Measurements from ENCODE around the gene SNRK.

The SNRK gene

GRCh38 chr3:43347774-43348173 lies 61.4 kb downstream of the SNRK start:
- H3K4me2 ChIP-seq (ENCODE audit: insufficient read depth, low read length): peak overlapping the region; percentile 29; the same call in 1 of the 2 replicates
- ATAC-seq (ENCODE audit: insufficient read depth, low read depth) (no peak), DNase-seq (no peak)
- H3K79me2 ChIP-seq (ENCODE audit: insufficient read depth, low read length): no peaks in the 10 kb centered on the region
- no peak overlapping the region for H2AFZ ChIP-seq (ENCODE audit: low read depth, low read length)
- no peaks in the 10 kb centered on the region for H4K20me1 ChIP-seq (ENCODE audit: insufficient read depth, low read length)
- H3K36me3 ChIP-seq (ENCODE audit: insufficient read depth, low read length): peaks cover 76% of the 10 kb centered on the region
- peak overlapping the region; percentile 19; the same call in 1 of the 2 replicates for H3K9ac ChIP-seq (ENCODE audit: low read depth, low read length)
- H3K27ac ChIP-seq (ENCODE audit: low read length): peak overlapping the region; percentile 93
- peaks cover 56% of the 10 kb centered on the region for H3K4me1 ChIP-seq (ENCODE audit: insufficient read depth, low read length)
- TF ChIP-seq CTCF (IDR thresholded peaks at IDR 0.05; ENCODE audit: borderline replicate concordance, extremely low read depth, low read length, poor library complexity, severe bottlenecking): no peak
- TF ChIP-seq EZH2 (IDR thresholded peaks at IDR 0.05; ENCODE audit: borderline replicate concordance, low read depth, low read length, severe bottlenecking): no peak
- H3K27me3 ChIP-seq (ENCODE audit: insufficient read depth, low read length, poor library complexity): no peaks in the 10 kb centered on the region
- H3K9me3 ChIP-seq (ENCODE audit: insufficient read depth, low read length, severe bottlenecking): peaks cover 10% of the 10 kb centered on the region
- no peak overlapping the region for H3K4me3 ChIP-seq (ENCODE audit: low read depth in 1 of 2, low read length in 2 of 2)

- Histone ChIP-seq H3K79me2 (ENCODE audit: insufficient read depth, low read length) (no peaks in the 10 kb centered on the region), H3K27me3 (ENCODE audit: insufficient read depth, low read length, poor library complexity) (no peaks in the 10 kb centered on the region), H3K4me2 (ENCODE audit: insufficient read depth, low read length) (no peak overlapping the region), H3K27ac (ENCODE audit: low read length) (peak overlapping the region; percentile 93), H2AFZ (ENCODE audit: low read depth, low read length) (no peak overlapping the region), H3K36me3 (ENCODE audit: insufficient read depth, low read length) (peaks cover 70% of the 10 kb centered on the region), H3K9ac (ENCODE audit: low read depth, low read length) (peak overlapping the region; percentile 19; the same call in 1 of the 2 replicates), H3K4me3 (ENCODE audit: low read depth in 1 of 2, low read length in 2 of 2) (no peak overlapping the region), H4K20me1 (ENCODE audit: insufficient read depth, low read length) (no peaks in the 10 kb centered on the region), H3K9me3 (ENCODE audit: insufficient read depth, low read length, severe bottlenecking) (peaks cover 14% of the 10 kb centered on the region), H3K4me1 (ENCODE audit: insufficient read depth, low read length) (peaks cover 53% of the 10 kb centered on the region)
- TF ChIP-seq CTCF (IDR thresholded peaks at IDR 0.05; ENCODE audit: borderline replicate concordance, extremely low read depth, low read length, poor library complexity, severe bottlenecking) (no peak), EZH2 (IDR thresholded peaks at IDR 0.05; ENCODE audit: borderline replicate concordance, low read depth, low read length, severe bottlenecking) (no peak)
- ATAC-seq (ENCODE audit: insufficient read depth, low read depth) (no peak), DNase-seq (no peak)
Measured at GRCh38 chr3:43348350-43348749, 62.0 kb downstream of the SNRK start.

- H3K4me3 ChIP-seq (ENCODE audit: low read depth in 1 of 2, low read length in 2 of 2): no peak overlapping the region
- no peak overlapping the region for H3K9ac ChIP-seq (ENCODE audit: low read depth, low read length)
- no peaks in the 10 kb centered on the region for H3K79me2 ChIP-seq (ENCODE audit: insufficient read depth, low read length)
- DNase-seq: no peak
- ATAC-seq (ENCODE audit: insufficient read depth, low read depth): no peak
- no peaks in the 10 kb centered on the region for H3K27me3 ChIP-seq (ENCODE audit: insufficient read depth, low read length, poor library complexity)
- peak overlapping the region; percentile 93 for H3K27ac ChIP-seq (ENCODE audit: low read length)
- H3K36me3 ChIP-seq (ENCODE audit: insufficient read depth, low read length): peaks cover 64% of the 10 kb centered on the region
- peaks cover 49% of the 10 kb centered on the region for H3K4me1 ChIP-seq (ENCODE audit: insufficient read depth, low read length)
- TF ChIP-seq CTCF (IDR thresholded peaks at IDR 0.05; ENCODE audit: borderline replicate concordance, extremely low read depth, low read length, poor library complexity, severe bottlenecking): no peak
- no peak for TF ChIP-seq EZH2 (IDR thresholded peaks at IDR 0.05; ENCODE audit: borderline replicate concordance, low read depth, low read length, severe bottlenecking)
- H3K9me3 ChIP-seq (ENCODE audit: insufficient read depth, low read length, severe bottlenecking): peaks cover 20% of the 10 kb centered on the region
- H3K4me2 ChIP-seq (ENCODE audit: insufficient read depth, low read length): no peak overlapping the region
- H4K20me1 ChIP-seq (ENCODE audit: insufficient read depth, low read length): no peaks in the 10 kb centered on the region
- H2AFZ ChIP-seq (ENCODE audit: low read depth, low read length): no peak overlapping the region
Measured at GRCh38 chr3:43348852-43349574, 62.7 kb downstream of the SNRK start.

All from DND-41 (cell line).